Measurements from ENCODE around the gene ALLC. TPM values are rescaled to one million over a fixed set of nuclear protein-coding genes. Genes with fewer than 3 reads are reported as not detected.

ALLC gene
- total RNA-seq, 2 donors from 2014 or later = 5.2 TPM; not detected in 1

DNA sequence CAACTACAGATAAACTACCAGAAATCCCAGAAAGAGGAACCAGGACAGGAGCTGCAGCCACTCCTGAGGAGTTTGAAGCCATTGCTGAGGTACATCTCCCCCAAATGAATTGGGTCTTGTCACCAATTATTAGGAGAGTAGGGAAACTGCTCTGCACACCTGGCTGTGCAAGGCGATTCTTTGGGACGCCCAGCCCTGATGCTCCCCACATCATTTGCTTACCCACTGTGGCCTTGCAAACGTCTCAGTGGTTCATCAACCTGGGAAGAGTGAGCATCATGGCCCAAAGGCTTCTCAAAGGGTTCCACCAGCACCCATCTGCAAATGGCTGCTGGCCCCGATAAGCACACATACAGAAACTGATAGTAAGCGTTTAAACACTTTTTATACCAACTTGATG is 23.6 kb downstream of the ALLC start:
- no peaks in the 10 kb centered on the region for H3K36me3 ChIP-seq
- no peaks in the 10 kb centered on the region for H3K4me1 ChIP-seq (replicated peaks)
- 78% methylated on average over 5 of the region's 5 CpGs for WGBS
- no peak overlapping the region for H3K27ac ChIP-seq
- no peak for DNase-seq (ENCODE audit: low spot score)
- intact Hi-C loops (cut with DNase I) = no loop called here
- H3K9me3 ChIP-seq = no peaks in the 10 kb centered on the region
- no peaks in the 10 kb centered on the region for H3K27me3 ChIP-seq (replicated peaks; ENCODE audit: insufficient read depth)
- H3K4me3 ChIP-seq = no peak overlapping the region
- TF ChIP-seq POLR2A (IDR thresholded peaks at IDR 0.05) (no peak), POLR2AphosphoS5 (IDR thresholded peaks at IDR 0.05) (no peak), CTCF (IDR thresholded peaks at IDR 0.05) (no peak)

DNA sequence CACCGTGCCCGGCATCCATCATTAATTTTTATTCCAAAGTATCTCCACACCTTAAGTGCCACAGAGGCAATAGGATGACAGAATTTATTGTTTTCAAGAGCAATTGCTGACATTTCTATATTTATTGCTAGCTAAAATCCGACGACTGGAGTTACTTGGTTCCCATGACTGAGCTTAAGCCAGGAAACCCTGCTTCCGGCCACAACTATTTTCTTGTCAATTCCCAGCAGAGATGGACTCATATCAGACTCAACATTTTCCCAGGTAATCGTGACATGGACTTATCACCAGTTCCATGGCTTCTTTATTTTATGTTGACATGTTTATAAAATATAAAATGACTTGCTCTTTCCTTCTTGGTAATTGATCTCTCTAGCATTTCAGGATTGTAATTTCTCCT is 24.8 kb downstream of the ALLC start:
- TF ChIP-seq POLR2AphosphoS5 (IDR thresholded peaks at IDR 0.05) (no peak), POLR2A (IDR thresholded peaks at IDR 0.05) (no peak), CTCF (IDR thresholded peaks at IDR 0.05) (no peak)
- H3K27ac ChIP-seq = no peak overlapping the region

DNA sequence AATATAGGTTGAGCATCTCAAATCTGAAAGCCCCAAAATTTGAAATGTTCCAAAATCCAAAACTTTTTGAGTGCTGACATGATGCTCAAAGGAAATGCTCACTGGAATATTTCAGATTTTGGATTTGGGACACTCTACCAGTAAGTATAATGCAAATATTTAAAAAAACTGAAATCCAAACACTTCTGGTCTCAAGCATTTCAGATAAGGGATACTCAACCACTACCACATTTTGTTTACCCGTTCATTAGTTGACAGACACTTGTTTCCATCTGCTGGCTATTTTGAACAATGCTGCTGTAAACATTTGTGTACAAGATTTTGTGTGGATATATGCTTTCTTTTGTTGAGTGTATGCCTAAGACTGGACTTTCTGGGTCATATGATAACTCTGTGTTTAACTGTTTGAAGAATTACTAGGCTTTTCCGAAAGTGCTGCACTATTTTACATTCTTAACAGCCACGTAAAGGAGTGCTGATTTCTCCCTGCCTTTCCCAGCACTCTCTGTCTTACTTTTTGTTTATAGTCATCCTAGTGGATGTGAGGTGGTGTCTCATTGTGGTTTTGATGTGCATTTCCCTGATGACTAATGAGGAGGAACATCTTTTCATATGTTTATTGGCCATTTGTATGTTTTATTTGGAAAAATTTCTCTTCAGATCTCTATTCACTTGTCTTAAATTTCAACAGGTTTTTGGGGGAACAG is 25.9 kb downstream of the ALLC start:
- no peak overlapping the region for H3K4me3 ChIP-seq
- intact Hi-C loops (cut with DNase I) = no loop called here
- no peaks in the 10 kb centered on the region for H3K4me1 ChIP-seq (replicated peaks)
- H3K27me3 ChIP-seq (replicated peaks; ENCODE audit: insufficient read depth) = no peaks in the 10 kb centered on the region
- H3K27ac ChIP-seq = no peak overlapping the region
- 36% methylated on average over 3 of the region's 3 CpGs for WGBS
- no peak for DNase-seq (ENCODE audit: low spot score)
- H3K9me3 ChIP-seq = no peaks in the 10 kb centered on the region
- TF ChIP-seq POLR2A (IDR thresholded peaks at IDR 0.05) (no peak), POLR2AphosphoS5 (IDR thresholded peaks at IDR 0.05) (no peak), CTCF (IDR thresholded peaks at IDR 0.05) (no peak)
- no peaks in the 10 kb centered on the region for H3K36me3 ChIP-seq

More for the DNA sequence above, 24.8 kb downstream of the ALLC start:
- no peak for DNase-seq (ENCODE audit: low spot score)
- no peaks in the 10 kb centered on the region for H3K27me3 ChIP-seq (replicated peaks; ENCODE audit: insufficient read depth)
- no peaks in the 10 kb centered on the region for H3K36me3 ChIP-seq
- 80% methylated on average over 6 of the region's 6 CpGs for WGBS
- intact Hi-C loops (cut with DNase I) = no loop called here
- no peak overlapping the region for H3K4me3 ChIP-seq
- H3K4me1 ChIP-seq (replicated peaks) = no peaks in the 10 kb centered on the region
- no peaks in the 10 kb centered on the region for H3K9me3 ChIP-seq

- Histone ChIP-seq H3K9me3 (no peaks in the 10 kb centered on the region), H3K4me3 (no peak overlapping the region)
- intact Hi-C loops (cut with DNase I) = no loop called here
These were observed 32.2 kb downstream of the ALLC start for GRCh38 chr2:3689998-3690748.

More at GRCh38 chr2:3689998-3690748, 32.2 kb downstream of the ALLC start:
- Histone ChIP-seq H3K36me3 (no peaks in the 10 kb centered on the region), H3K4me1 (replicated peaks) (no peaks in the 10 kb centered on the region), H3K27ac (no peak overlapping the region), H3K27me3 (replicated peaks; ENCODE audit: insufficient read depth) (no peaks in the 10 kb centered on the region)
- TF ChIP-seq POLR2A (IDR thresholded peaks at IDR 0.05) = no peak
- TF ChIP-seq POLR2AphosphoS5 (IDR thresholded peaks at IDR 0.05) = no peak
- TF ChIP-seq CTCF (IDR thresholded peaks at IDR 0.05) = no peak
- DNase-seq (ENCODE audit: low spot score) = no peak

All from prostate gland (tissue), 2 donors.